MM.1S (cell line): ENCODE data around the gene CBFA2T3.

Experiments
- EZH2 ChIP-seq: fragments of 300-600 bp; sonication (generic); optimal IDR thresholded peaks from 2 replicates; pipeline ENCODE3; 2017; ENCODE audit warnings: low read depth, mild to moderate bottlenecking, antibody characterized with exemption, low read length, mixed read lengths
- EZH2phosphoT487 ChIP-seq: fragments of 300-600 bp; sonication (generic); IDR thresholded peaks from 2 replicates; pipeline ENCODE4 v1.6.1; 2018; ENCODE audit warnings: antibody characterized with exemption, low read length
- TF ChIP-seq, protein P1 (sequence below): fragments of 300-600 bp; sonication (generic); IDR thresholded peaks from 2 replicates; pipeline ENCODE4 v1.5.1; 2016; ENCODE audit warnings: antibody characterized with exemption, low read length, mixed read lengths

GRCh38 chr16:88917146-88917914 lies 59.7 kb downstream of the CBFA2T3 start:
- TF ChIP-seq, protein P1, sequence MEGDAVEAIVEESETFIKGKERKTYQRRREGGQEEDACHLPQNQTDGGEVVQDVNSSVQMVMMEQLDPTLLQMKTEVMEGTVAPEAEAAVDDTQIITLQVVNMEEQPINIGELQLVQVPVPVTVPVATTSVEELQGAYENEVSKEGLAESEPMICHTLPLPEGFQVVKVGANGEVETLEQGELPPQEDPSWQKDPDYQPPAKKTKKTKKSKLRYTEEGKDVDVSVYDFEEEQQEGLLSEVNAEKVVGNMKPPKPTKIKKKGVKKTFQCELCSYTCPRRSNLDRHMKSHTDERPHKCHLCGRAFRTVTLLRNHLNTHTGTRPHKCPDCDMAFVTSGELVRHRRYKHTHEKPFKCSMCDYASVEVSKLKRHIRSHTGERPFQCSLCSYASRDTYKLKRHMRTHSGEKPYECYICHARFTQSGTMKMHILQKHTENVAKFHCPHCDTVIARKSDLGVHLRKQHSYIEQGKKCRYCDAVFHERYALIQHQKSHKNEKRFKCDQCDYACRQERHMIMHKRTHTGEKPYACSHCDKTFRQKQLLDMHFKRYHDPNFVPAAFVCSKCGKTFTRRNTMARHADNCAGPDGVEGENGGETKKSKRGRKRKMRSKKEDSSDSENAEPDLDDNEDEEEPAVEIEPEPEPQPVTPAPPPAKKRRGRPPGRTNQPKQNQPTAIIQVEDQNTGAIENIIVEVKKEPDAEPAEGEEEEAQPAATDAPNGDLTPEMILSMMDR: no peak
- TF ChIP-seq EZH2: no peak
- no peak for TF ChIP-seq EZH2phosphoT487
